ENCODE measurements around the gene LRRC40.

Gene LRRC40

DNA sequence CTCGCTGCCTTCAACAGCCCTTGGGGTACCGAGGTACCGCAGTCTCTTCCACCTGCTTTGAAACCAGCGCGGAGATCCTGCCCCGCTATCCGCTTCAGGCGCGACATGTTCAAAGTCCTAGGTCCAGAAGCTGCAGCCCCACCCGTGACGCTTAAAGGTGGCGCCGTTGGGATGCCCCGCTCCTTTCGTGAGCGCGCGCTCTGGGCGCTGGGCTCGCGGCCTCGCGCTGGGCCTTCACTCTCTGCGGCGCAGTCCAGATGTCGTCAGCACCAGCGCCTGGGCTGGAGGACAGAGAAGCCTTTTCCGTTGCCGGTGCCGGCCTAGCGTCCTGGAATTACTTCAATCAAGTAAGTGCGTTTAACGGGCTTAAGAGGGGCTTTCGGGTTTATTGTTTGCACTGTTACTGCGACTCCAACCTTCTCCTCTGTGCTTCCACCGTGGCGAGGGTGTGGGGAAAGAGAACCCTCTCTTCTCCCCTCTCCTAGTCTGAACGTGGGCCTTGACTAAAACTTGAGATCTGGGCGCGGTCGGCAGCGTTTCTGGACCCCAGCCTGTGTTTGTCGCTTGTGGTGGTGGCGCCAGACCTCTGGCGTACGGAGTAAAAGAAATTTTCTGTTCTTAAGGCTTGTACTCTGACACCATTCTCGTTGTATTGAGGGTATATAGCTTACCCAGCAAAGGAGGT is at the start of gene LRRC40 (continued):
- TF ChIP-seq, protein P1, sequence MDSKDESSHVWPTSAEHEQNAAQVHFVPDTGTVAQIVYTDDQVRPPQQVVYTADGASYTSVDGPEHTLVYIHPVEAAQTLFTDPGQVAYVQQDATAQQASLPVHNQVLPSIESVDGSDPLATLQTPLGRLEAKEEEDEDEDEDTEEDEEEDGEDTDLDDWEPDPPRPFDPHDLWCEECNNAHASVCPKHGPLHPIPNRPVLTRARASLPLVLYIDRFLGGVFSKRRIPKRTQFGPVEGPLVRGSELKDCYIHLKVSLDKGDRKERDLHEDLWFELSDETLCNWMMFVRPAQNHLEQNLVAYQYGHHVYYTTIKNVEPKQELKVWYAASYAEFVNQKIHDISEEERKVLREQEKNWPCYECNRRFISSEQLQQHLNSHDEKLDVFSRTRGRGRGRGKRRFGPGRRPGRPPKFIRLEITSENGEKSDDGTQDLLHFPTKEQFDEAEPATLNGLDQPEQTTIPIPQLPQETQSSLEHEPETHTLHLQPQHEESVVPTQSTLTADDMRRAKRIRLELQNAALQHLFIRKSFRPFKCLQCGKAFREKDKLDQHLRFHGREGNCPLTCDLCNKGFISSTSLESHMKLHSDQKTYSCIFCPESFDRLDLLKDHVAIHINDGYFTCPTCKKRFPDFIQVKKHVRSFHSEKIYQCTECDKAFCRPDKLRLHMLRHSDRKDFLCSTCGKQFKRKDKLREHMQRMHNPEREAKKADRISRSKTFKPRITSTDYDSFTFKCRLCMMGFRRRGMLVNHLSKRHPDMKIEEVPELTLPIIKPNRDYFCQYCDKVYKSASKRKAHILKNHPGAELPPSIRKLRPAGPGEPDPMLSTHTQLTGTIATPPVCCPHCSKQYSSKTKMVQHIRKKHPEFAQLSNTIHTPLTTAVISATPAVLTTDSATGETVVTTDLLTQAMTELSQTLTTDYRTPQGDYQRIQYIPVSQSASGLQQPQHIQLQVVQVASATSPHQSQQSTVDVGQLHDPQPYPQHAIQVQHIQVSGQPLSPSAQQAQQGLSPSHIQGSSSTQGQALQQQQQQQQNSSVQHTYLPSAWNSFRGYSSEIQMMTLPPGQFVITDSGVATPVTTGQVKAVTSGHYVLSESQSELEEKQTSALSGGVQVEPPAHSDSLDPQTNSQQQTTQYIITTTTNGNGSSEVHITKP (tag by site-specific recombination; IDR thresholded peaks at IDR 0.05), result peak; percentile 66
- TF ChIP-seq ZBTB48 (tag by site-specific recombination; IDR thresholded peaks at IDR 0.05) (no peak), ZNF707 (tag by site-specific recombination; IDR thresholded peaks at IDR 0.05) (no peak), ZNF266 (tag by site-specific recombination; IDR thresholded peaks at IDR 0.05; ENCODE audit: low read depth) (no peak), ZNF211 (tag by site-specific recombination; IDR thresholded peaks at IDR 0.05; ENCODE audit: low read depth) (no peak), ZNF416 (tag by site-specific recombination; IDR thresholded peaks at IDR 0.05) (no peak), ZNF114 (tag by site-specific recombination; IDR thresholded peaks at IDR 0.05) (no peak), ZNF549 (tag by site-specific recombination; IDR thresholded peaks at IDR 0.05) (no peak), ZNF433 (tag by site-specific recombination; IDR thresholded peaks at IDR 0.05; ENCODE audit: low read depth) (no peak), KLF7 (tag by site-specific recombination; IDR thresholded peaks at IDR 0.05; ENCODE audit: borderline replicate concordance) (peak; percentile 91), ZNF175 (tag by site-specific recombination; IDR thresholded peaks at IDR 0.05) (no peak), ZIC2 (tag by site-specific recombination; IDR thresholded peaks at IDR 0.05) (0 out of 2 replicates have a peak, but pooled peaks have one; percentile 7), ZNF530 (tag by site-specific recombination; IDR thresholded peaks at IDR 0.05; ENCODE audit: low read depth) (no peak), SP3 (tag by site-specific recombination; IDR thresholded peaks at IDR 0.05) (peak; percentile 54), ZNF239 (tag by site-specific recombination; IDR thresholded peaks at IDR 0.05) (no peak), TRIM28 (IDR thresholded peaks at IDR 0.05; ENCODE audit: borderline replicate concordance, low read length) (peak; percentile 80; the same call in 1 of the 2 replicates), ZNF558 (tag by site-specific recombination; IDR thresholded peaks at IDR 0.05) (no peak), SCRT1 (tag by site-specific recombination; IDR thresholded peaks at IDR 0.05; ENCODE audit: borderline replicate concordance) (no peak), ZNF658 (tag by site-specific recombination; IDR thresholded peaks at IDR 0.05) (no peak), ZEB2 (tag by site-specific recombination; IDR thresholded peaks at IDR 0.05) (peak; percentile 65; the same call in 1 of the 2 replicates), ZNF140 (tag by site-specific recombination; IDR thresholded peaks at IDR 0.05) (no peak), ZNF843 (tag by site-specific recombination; IDR thresholded peaks at IDR 0.05) (peak; percentile 43; the same call in 1 of the 2 replicates), EGR2 (tag by site-specific recombination; IDR thresholded peaks at IDR 0.05; ENCODE audit: low read depth) (no peak), ZNF10 (tag by site-specific recombination; IDR thresholded peaks at IDR 0.05) (peak; percentile 69; the same call in 1 of the 2 replicates), GLIS1 (tag by site-specific recombination; IDR thresholded peaks at IDR 0.05) (no peak; the same call in 1 of the 2 replicates), MYNN (tag by site-specific recombination; IDR thresholded peaks at IDR 0.05; ENCODE audit: borderline replicate concordance) (no peak), ZNF837 (tag by site-specific recombination; IDR thresholded peaks at IDR 0.05) (no peak), GLIS2 (tag by site-specific recombination; IDR thresholded peaks at IDR 0.05) (no peak)
- TF ChIP-seq, protein P2, sequence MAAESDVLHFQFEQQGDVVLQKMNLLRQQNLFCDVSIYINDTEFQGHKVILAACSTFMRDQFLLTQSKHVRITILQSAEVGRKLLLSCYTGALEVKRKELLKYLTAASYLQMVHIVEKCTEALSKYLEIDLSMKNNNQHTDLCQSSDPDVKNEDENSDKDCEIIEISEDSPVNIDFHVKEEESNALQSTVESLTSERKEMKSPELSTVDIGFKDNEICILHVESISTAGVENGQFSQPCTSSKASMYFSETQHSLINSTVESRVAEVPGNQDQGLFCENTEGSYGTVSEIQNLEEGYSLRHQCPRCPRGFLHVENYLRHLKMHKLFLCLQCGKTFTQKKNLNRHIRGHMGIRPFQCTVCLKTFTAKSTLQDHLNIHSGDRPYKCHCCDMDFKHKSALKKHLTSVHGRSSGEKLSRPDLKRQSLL (tag by site-specific recombination; IDR thresholded peaks at IDR 0.05), result no peak
- TF ChIP-seq, protein P3, sequence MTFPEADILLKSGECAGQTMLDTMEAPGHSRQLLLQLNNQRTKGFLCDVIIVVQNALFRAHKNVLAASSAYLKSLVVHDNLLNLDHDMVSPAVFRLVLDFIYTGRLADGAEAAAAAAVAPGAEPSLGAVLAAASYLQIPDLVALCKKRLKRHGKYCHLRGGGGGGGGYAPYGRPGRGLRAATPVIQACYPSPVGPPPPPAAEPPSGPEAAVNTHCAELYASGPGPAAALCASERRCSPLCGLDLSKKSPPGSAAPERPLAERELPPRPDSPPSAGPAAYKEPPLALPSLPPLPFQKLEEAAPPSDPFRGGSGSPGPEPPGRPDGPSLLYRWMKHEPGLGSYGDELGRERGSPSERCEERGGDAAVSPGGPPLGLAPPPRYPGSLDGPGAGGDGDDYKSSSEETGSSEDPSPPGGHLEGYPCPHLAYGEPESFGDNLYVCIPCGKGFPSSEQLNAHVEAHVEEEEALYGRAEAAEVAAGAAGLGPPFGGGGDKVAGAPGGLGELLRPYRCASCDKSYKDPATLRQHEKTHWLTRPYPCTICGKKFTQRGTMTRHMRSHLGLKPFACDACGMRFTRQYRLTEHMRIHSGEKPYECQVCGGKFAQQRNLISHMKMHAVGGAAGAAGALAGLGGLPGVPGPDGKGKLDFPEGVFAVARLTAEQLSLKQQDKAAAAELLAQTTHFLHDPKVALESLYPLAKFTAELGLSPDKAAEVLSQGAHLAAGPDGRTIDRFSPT (tag by site-specific recombination; IDR thresholded peaks at IDR 0.05), result no peak
- TF ChIP-seq, protein P4, sequence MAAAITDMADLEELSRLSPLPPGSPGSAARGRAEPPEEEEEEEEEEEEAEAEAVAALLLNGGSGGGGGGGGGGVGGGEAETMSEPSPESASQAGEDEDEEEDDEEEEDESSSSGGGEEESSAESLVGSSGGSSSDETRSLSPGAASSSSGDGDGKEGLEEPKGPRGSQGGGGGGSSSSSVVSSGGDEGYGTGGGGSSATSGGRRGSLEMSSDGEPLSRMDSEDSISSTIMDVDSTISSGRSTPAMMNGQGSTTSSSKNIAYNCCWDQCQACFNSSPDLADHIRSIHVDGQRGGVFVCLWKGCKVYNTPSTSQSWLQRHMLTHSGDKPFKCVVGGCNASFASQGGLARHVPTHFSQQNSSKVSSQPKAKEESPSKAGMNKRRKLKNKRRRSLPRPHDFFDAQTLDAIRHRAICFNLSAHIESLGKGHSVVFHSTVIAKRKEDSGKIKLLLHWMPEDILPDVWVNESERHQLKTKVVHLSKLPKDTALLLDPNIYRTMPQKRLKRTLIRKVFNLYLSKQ (tag by site-specific recombination; IDR thresholded peaks at IDR 0.05; ENCODE audit: borderline replicate concordance), result no peak

Measured in HEK293 (cell line).